Gastroesophageal sphincter (tissue), 3 donors: ENCODE results near the gene RFX8.

Experiments
- CTCF ChIP-seq, 4 experiments: fragments of 200-600 bp in 2 of 4; fragments of 450-650 bp in 2 of 4; sonication (generic) in 1 of 4; IDR thresholded peaks; one replicate each; pipeline ENCODE4 v1.5.1; 2017 to 2019; ENCODE audit warnings: antibody characterized with exemption in 4 of 4, mild to moderate bottlenecking in 2 of 4, moderate library complexity in 2 of 4
- POLR2A ChIP-seq, 2 donors: fragments of 450-650 bp; IDR thresholded peaks; one replicate each; pipeline ENCODE4 v1.6.1; 2017; ENCODE audit warnings: antibody characterized with exemption in 2 of 2, mild to moderate bottlenecking in 2 of 2, moderate library complexity in 1 of 2
- POLR2AphosphoS5 ChIP-seq: sonication (generic); formaldehyde crosslinking; IDR thresholded peaks from one replicate; pipeline ENCODE4 v1.6.1; 2017; ENCODE audit warnings: antibody characterized with exemption

DNA sequence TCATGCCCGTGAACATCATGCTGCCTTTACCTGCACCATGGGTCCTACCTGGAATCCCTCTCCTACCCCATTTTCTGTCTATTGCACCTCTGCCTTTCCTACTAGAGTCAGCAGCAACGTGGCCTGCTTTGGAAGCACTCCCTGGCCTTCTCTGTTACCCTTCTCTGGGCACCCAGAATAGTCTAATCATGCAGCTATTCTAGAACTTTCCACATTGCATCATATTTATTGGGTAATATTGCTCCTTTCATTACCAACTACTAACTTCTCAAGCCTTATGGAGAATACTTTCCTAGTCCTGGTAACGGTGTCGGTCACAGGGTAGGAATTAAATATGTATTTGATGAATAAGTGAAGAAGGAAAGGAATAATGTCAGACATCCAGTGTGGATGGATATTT, 54.3 kb downstream of the RFX8 start:
- no peak for TF ChIP-seq CTCF (IDR thresholded peaks at IDR 0.05)
- TF ChIP-seq POLR2AphosphoS5 = no peak
- TF ChIP-seq POLR2A (IDR thresholded peaks at IDR 0.05) = no peak
